ENCODE results near the gene TCEANC2.

TCEANC2 gene

DNA sequence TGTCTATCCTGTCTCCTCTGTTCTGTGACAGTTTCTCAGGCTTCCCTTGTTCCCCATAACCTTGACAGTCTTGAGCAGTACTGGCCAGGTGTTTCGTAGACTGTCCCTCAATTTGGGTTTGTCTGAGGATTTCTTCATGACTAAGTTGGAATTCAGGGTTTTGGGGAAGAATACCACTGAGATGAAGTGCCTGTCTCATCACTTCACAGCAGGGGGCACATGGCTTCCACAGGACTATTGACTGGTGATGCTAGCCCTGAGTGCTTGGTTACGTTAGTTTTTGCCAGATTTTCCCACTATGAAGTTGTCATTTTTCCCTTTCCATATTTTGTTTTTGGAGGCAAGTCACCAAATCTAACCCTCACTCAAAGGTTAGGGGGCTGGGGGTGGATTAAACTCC, 53.7 kb downstream of the TCEANC2 start:
- 80% methylated on average over 2 of the region's 2 CpGs for WGBS
- H3K4me1 ChIP-seq (ENCODE audit: insufficient read depth, low read length), result no peaks in the 10 kb centered on the region

DNA sequence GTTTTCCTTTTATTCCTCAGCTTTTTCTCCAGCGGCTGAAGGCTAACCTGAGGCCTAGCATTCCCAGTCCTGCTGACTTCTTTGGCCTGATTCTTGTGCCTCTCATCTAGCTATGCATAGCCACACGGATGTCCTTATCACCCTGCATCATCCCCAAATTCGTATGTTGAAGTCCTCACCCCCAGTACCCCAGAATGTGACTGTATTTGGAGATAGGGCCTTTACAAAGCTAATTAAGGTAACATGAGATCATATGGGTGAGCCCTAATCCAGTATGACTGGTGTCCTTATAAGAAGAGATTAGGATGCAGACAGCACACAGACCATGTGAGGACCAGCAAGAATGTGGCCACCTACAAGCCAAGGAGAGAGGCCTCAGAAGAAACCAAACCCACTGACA, 54.7 kb downstream of the TCEANC2 start:
- H3K9ac ChIP-seq (ENCODE audit: low read depth, low read length), result no peak overlapping the region
- H3K27me3 ChIP-seq (ENCODE audit: insufficient read depth, low read length), result no peaks in the 10 kb centered on the region
- no peak overlapping the region for H3K4me3 ChIP-seq (ENCODE audit: low read length)
- 82% methylated on average over 2 of the region's 3 CpGs for WGBS
- no peaks in the 10 kb centered on the region for H3K36me3 ChIP-seq (ENCODE audit: insufficient read depth, low read length)
- H3K4me1 ChIP-seq (ENCODE audit: insufficient read depth, low read length), result no peaks in the 10 kb centered on the region
- H3K9me3 ChIP-seq (ENCODE audit: insufficient read depth, low read depth, low read length), result no peaks in the 10 kb centered on the region
- H3K27ac ChIP-seq (ENCODE audit: low read depth, low read length), result no peak overlapping the region

More for the DNA sequence above, 53.7 kb downstream of the TCEANC2 start:
- Histone ChIP-seq H3K27ac (ENCODE audit: low read depth, low read length) (no peak overlapping the region), H3K9me3 (ENCODE audit: insufficient read depth, low read depth, low read length) (no peaks in the 10 kb centered on the region), H3K36me3 (ENCODE audit: insufficient read depth, low read length) (no peaks in the 10 kb centered on the region), H3K9ac (ENCODE audit: low read depth, low read length) (no peak overlapping the region), H3K4me3 (ENCODE audit: low read length) (no peak overlapping the region), H3K27me3 (ENCODE audit: insufficient read depth, low read length) (no peaks in the 10 kb centered on the region)

- Histone ChIP-seq H3K9ac (ENCODE audit: low read depth, low read length) (no peak overlapping the region), H3K27me3 (ENCODE audit: insufficient read depth, low read length) (no peaks in the 10 kb centered on the region), H3K9me3 (ENCODE audit: insufficient read depth, low read depth, low read length) (no peaks in the 10 kb centered on the region), H3K27ac (ENCODE audit: low read depth, low read length) (no peak overlapping the region), H3K36me3 (ENCODE audit: insufficient read depth, low read length) (no peaks in the 10 kb centered on the region), H3K4me1 (ENCODE audit: insufficient read depth, low read length) (no peaks in the 10 kb centered on the region), H3K4me3 (ENCODE audit: low read length) (no peak overlapping the region)
- WGBS, result 85% methylated on average over 6 of the region's 6 CpGs
These were observed 56.0 kb downstream of the TCEANC2 start for GRCh38 chr1:54109129-54110090.

DNA sequence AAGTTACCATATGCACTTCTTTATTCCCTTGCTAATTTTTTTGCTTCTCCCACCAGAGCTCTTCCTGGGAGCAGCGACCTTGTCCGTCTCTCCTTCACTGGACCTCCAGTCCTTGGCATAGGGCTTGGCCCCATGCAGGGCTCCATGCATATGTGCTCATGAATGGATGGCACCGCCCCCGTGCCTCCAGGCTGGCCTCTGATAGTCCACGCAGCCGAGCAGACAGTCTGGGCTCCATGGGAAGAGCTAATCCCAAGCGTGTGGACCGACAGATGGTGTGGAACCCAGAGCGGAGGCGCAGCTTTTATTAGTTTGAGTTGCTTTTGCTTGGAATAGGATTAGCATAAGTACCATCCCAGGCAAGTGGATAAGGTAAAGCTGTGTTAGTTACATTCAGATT, 57.6 kb downstream of the TCEANC2 start:
- no peaks in the 10 kb centered on the region for H3K9me3 ChIP-seq (ENCODE audit: insufficient read depth, low read depth, low read length)
- no peak overlapping the region for H3K9ac ChIP-seq (ENCODE audit: low read depth, low read length)
- H3K27ac ChIP-seq (ENCODE audit: low read depth, low read length), result no peak overlapping the region
- WGBS, result 88% methylated on average over 10 of the region's 10 CpGs
- H3K4me3 ChIP-seq (ENCODE audit: low read length), result no peak overlapping the region
- H3K27me3 ChIP-seq (ENCODE audit: insufficient read depth, low read length), result no peaks in the 10 kb centered on the region
- no peaks in the 10 kb centered on the region for H3K4me1 ChIP-seq (ENCODE audit: insufficient read depth, low read length)
- H3K36me3 ChIP-seq (ENCODE audit: insufficient read depth, low read length), result no peaks in the 10 kb centered on the region

GRCh38 chr1:54111624-54112023, 58.2 kb downstream of the TCEANC2 start:
- Histone ChIP-seq H3K27ac (ENCODE audit: low read depth, low read length) (no peak overlapping the region), H3K36me3 (ENCODE audit: insufficient read depth, low read length) (no peaks in the 10 kb centered on the region), H3K9me3 (ENCODE audit: insufficient read depth, low read depth, low read length) (no peaks in the 10 kb centered on the region), H3K9ac (ENCODE audit: low read depth, low read length) (no peak overlapping the region), H3K4me3 (ENCODE audit: low read length) (no peak overlapping the region), H3K27me3 (ENCODE audit: insufficient read depth, low read length) (no peaks in the 10 kb centered on the region), H3K4me1 (ENCODE audit: insufficient read depth, low read length) (no peaks in the 10 kb centered on the region)
- WGBS, result 95% methylated on average over 3 of the region's 3 CpGs

DNA sequence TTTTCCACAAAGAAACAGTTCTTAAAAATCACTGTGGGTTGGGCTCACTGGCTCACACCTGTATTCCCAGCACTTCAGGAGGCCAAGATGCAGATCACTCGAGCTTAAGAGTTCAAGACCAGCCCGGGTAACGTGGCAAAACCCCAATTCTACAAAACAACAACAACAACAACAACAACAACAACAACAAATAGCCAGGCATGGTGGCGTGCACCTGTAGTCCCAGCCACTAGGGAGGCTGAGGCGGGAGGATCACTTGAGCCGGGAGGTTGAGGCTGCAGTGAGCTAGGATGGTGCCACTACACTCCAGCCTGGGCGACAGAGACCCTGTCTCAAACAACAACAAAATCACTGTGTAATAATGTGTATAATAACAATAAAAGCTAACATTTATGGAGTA, 58.6 kb downstream of the TCEANC2 start:
- H3K27me3 ChIP-seq (ENCODE audit: insufficient read depth, low read length), result no peaks in the 10 kb centered on the region
- WGBS, result 93% methylated on average over 6 of the region's 7 CpGs
- no peak overlapping the region for H3K27ac ChIP-seq (ENCODE audit: low read depth, low read length)
- no peaks in the 10 kb centered on the region for H3K36me3 ChIP-seq (ENCODE audit: insufficient read depth, low read length)
- no peaks in the 10 kb centered on the region for H3K4me1 ChIP-seq (ENCODE audit: insufficient read depth, low read length)
- no peak overlapping the region for H3K9ac ChIP-seq (ENCODE audit: low read depth, low read length)
- H3K4me3 ChIP-seq (ENCODE audit: low read length), result no peak overlapping the region
- no peaks in the 10 kb centered on the region for H3K9me3 ChIP-seq (ENCODE audit: insufficient read depth, low read depth, low read length)

- Histone ChIP-seq H3K4me1 (ENCODE audit: insufficient read depth, low read length) (0 out of 2 replicates have a peak, but pooled peaks cover 2% of the 10 kb centered on the region), H3K27ac (ENCODE audit: low read depth, low read length) (no peak overlapping the region), H3K36me3 (ENCODE audit: insufficient read depth, low read length) (no peaks in the 10 kb centered on the region), H3K4me3 (ENCODE audit: low read length) (no peak overlapping the region), H3K27me3 (ENCODE audit: insufficient read depth, low read length) (no peaks in the 10 kb centered on the region), H3K9me3 (ENCODE audit: insufficient read depth, low read depth, low read length) (no peaks in the 10 kb centered on the region), H3K9ac (ENCODE audit: low read depth, low read length) (no peak overlapping the region)
- 89% methylated on average over 5 of the region's 5 CpGs for WGBS
These were observed 59.4 kb downstream of the TCEANC2 start for GRCh38 chr1:54112705-54113368.

DNA sequence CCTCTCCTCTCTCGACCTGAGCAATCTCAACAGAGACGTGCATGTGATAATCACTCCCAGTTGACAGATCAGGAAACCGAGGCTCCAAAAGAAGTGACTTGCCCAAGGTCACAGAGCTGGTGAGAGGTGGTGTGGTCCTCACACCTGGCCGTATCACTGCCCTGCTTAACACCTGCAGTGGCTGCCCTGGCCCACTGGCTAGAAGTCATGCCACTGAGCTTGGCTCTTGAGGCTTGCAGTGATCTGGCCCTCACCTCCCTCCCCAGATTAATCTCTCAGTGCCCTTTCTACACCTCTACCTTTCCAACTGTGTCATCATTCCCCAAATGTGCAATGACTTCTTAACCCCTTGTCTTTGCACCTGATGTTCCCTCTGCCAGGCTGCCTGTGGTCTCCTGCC, 60.6 kb downstream of the TCEANC2 start:
- no peak overlapping the region for H3K4me3 ChIP-seq (ENCODE audit: low read length)
- no peaks in the 10 kb centered on the region for H3K9me3 ChIP-seq (ENCODE audit: insufficient read depth, low read depth, low read length)
- peaks cover 6% of the 10 kb centered on the region; the same call in 1 of the 2 replicates for H3K4me1 ChIP-seq (ENCODE audit: insufficient read depth, low read length)
- no peaks in the 10 kb centered on the region for H3K27me3 ChIP-seq (ENCODE audit: insufficient read depth, low read length)
- H3K27ac ChIP-seq (ENCODE audit: low read depth, low read length), result no peak overlapping the region
- H3K36me3 ChIP-seq (ENCODE audit: insufficient read depth, low read length), result no peaks in the 10 kb centered on the region
- WGBS, result 88% methylated on average over 4 of the region's 4 CpGs
- no peak overlapping the region for H3K9ac ChIP-seq (ENCODE audit: low read depth, low read length)

DNA sequence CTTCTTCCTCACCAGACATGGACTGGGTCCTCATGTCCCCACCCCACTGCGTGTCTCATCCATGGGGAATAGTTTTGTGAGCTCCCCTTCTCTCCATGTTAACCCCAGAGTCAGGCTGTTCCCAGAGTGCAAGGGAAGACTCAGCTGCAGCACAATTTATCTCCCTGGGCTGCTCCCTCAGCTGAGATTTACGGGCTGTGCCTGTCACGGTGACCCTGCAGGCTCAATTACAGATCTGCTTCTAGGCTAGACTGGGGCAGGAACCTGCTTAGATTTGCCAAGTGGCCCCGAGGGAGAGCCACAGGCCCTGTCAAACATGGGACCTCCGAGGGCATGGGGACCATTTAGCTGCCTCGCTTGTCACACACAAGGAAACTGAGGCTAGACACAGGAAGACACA, 61.5 kb downstream of the TCEANC2 start:
- Histone ChIP-seq H3K36me3 (ENCODE audit: insufficient read depth, low read length) (no peaks in the 10 kb centered on the region), H3K4me1 (ENCODE audit: insufficient read depth, low read length) (peaks cover 6% of the 10 kb centered on the region; the same call in 1 of the 2 replicates), H3K4me3 (ENCODE audit: low read length) (no peak overlapping the region), H3K27me3 (ENCODE audit: insufficient read depth, low read length) (no peaks in the 10 kb centered on the region), H3K9me3 (ENCODE audit: insufficient read depth, low read depth, low read length) (no peaks in the 10 kb centered on the region), H3K9ac (ENCODE audit: low read depth, low read length) (no peak overlapping the region), H3K27ac (ENCODE audit: low read depth, low read length) (no peak overlapping the region)
- WGBS, result 88% methylated on average over 6 of the region's 6 CpGs

- no peak overlapping the region for H3K4me3 ChIP-seq (ENCODE audit: low read length)
- H3K36me3 ChIP-seq (ENCODE audit: insufficient read depth, low read length), result no peaks in the 10 kb centered on the region
- WGBS, result 89% methylated on average over 3 of the region's 3 CpGs
- H3K4me1 ChIP-seq (ENCODE audit: insufficient read depth, low read length), result peaks cover 6% of the 10 kb centered on the region; the same call in 1 of the 2 replicates
- H3K9ac ChIP-seq (ENCODE audit: low read depth, low read length), result no peak overlapping the region
- no peak overlapping the region for H3K27ac ChIP-seq (ENCODE audit: low read depth, low read length)
- no peaks in the 10 kb centered on the region for H3K27me3 ChIP-seq (ENCODE audit: insufficient read depth, low read length)
- H3K9me3 ChIP-seq (ENCODE audit: insufficient read depth, low read depth, low read length), result no peaks in the 10 kb centered on the region
These were observed 62.1 kb downstream of the TCEANC2 start for GRCh38 chr1:54115520-54115919.

- H3K9me3 ChIP-seq (ENCODE audit: insufficient read depth, low read depth, low read length), result no peaks in the 10 kb centered on the region
- peaks cover 15% of the 10 kb centered on the region for H3K4me1 ChIP-seq (ENCODE audit: insufficient read depth, low read length)
- H3K27ac ChIP-seq (ENCODE audit: low read depth, low read length), result no peak overlapping the region
- no peak overlapping the region for H3K4me3 ChIP-seq (ENCODE audit: low read length)
- H3K27me3 ChIP-seq (ENCODE audit: insufficient read depth, low read length), result peaks cover 14% of the 10 kb centered on the region
- no peaks in the 10 kb centered on the region for H3K36me3 ChIP-seq (ENCODE audit: insufficient read depth, low read length)
- H3K9ac ChIP-seq (ENCODE audit: low read depth, low read length), result no peak overlapping the region
- WGBS, result 70% methylated on average over 11 of the region's 11 CpGs
These were observed 64.6 kb downstream of the TCEANC2 start for GRCh38 chr1:54117815-54118563.
